Panc1 (cell line): ENCODE results near the gene JAKMIP3. TPM values are rescaled to one million over a fixed set of nuclear protein-coding genes. Genes with fewer than 3 reads are reported as not detected.

Experiments used
- ATAC-seq: fragments of 200-7000 bp; cut with Tn5 transposase; 2 replicates; pipeline ENCODE4 v1.9.1; 2020; ENCODE audit warnings: mild to moderate bottlenecking, moderate library complexity
- BruUV-seq: library from RNA; stranded (reverse); fragments of 400-500 nt; replicated peaks from 2 replicates; lab custom pipeline; 2021; lab: Mats Ljungman, UMichigan
- CTCF ChIA-PET: fragments of 300-600 bp; sonication (Branson Sonifier 250); formaldehyde crosslinking; loops from one replicate; lab custom pipeline; 2022; ENCODE audit warnings: antibody characterized with exemption; lab: Charles Lee
- POLR2A ChIA-PET: fragments of 300-600 bp; sonication (Branson Sonifier 250); formaldehyde crosslinking; loops from one replicate; lab custom pipeline; 2022; ENCODE audit warnings: antibody characterized with exemption; lab: Charles Lee
- DNase-seq: peaks from one replicate; pipeline ENCODE4 v3.0.0-alpha.2; 2010; ENCODE audit warnings: low read depth, low spot score
- H3K27ac ChIP-seq: 2 replicates; pipeline ENCODE4 v1.5.1; 2011; ENCODE audit warnings: mild to moderate bottlenecking, low read length, inconsistent platforms
- H3K27me3 ChIP-seq: fragments of 200-500 bp; sonication (Bioruptor generic); 2 replicates; pipeline ENCODE4 v1.6.0; 2014; ENCODE audit warnings: low read length, inconsistent platforms; ENCODE audit not compliant: control insufficient read depth, insufficient read depth
- H3K36me3 ChIP-seq: fragments of 200-500 bp; sonication (Bioruptor generic); 2 replicates; pipeline ENCODE4 v1.5.1; 2014; ENCODE audit warnings: inconsistent platforms, mild to moderate bottlenecking, low read length, moderate library complexity; ENCODE audit not compliant: control insufficient read depth, insufficient read depth
- H3K4me1 ChIP-seq: 2 replicates; pipeline ENCODE4 v1.5.1; 2011; ENCODE audit warnings: inconsistent platforms, mild to moderate bottlenecking, low read length, moderate library complexity; ENCODE audit not compliant: control insufficient read depth, insufficient read depth
- H3K4me3 ChIP-seq, 2 experiments: 2 replicates each; pipeline ENCODE4 v1.5.1; 2011 to 2012; ENCODE audit warnings: low read depth in 2 of 2, low read length in 2 of 2, mild to moderate bottlenecking in 2 of 2, inconsistent platforms in 1 of 2, moderate library complexity in 1 of 2
- H3K9me3 ChIP-seq: fragments of 200-500 bp; sonication (Bioruptor generic); 2 replicates; pipeline ENCODE4 v1.5.1; 2014; ENCODE audit warnings: low read depth, mild to moderate bottlenecking, inconsistent platforms, low read length, moderate library complexity; ENCODE audit not compliant: control insufficient read depth, insufficient read depth
- CTCF ChIP-seq: fragments of 450-650 bp; IDR thresholded peaks from 2 replicates; pipeline ENCODE4 v1.5.1; 2017; ENCODE audit warnings: mild to moderate bottlenecking
- POLR2AphosphoS5 ChIP-seq: IDR thresholded peaks from 2 replicates; pipeline ENCODE4 v1.6.1; 2012; ENCODE audit warnings: mild to moderate bottlenecking, low read depth, low read length, moderate library complexity
- REST ChIP-seq, 2 experiments: IDR thresholded peaks; 2 replicates each; pipeline ENCODE4 v1.6.1; 2011 to 2012; ENCODE audit warnings: low read depth in 2 of 2, control low read depth in 1 of 2, low read length in 1 of 2, mild to moderate bottlenecking in 1 of 2, moderate library complexity in 1 of 2; ENCODE audit not compliant: insufficient read depth in 1 of 2
- SIN3A ChIP-seq: IDR thresholded peaks from 2 replicates; pipeline ENCODE4 v1.6.1; 2012; ENCODE audit warnings: low read depth, mild to moderate bottlenecking, low read length, moderate library complexity, borderline replicate concordance; ENCODE audit not compliant: insufficient read depth
- TCF7L2 ChIP-seq: IDR thresholded peaks from 2 replicates; pipeline ENCODE4 v1.6.1; 2011; ENCODE audit warnings: mild to moderate bottlenecking, low read depth, low read length, inconsistent platforms
- in situ Hi-C: cut with HindIII; loops from 2 replicates; pipeline ENCODE4 v1.10.0; 2016; ENCODE audit warnings: low sequenced_read_pairs, low pct_unique_long_range_greater_than_20kb
- intact Hi-C: fragments of 100-400 bp; cut with micrococcal nuclease; formaldehyde crosslinking; loops from one replicate; pipeline ENCODE4 v1.10.0; 2022; ENCODE audit not compliant: unreplicated experiment
- total RNA-seq: library from RNA; stranded (reverse); gene quantifications from one replicate; pipeline ENCODE4 v1.2.1, GENCODE V29; 2021; ENCODE audit not compliant: unreplicated experiment

The JAKMIP3 gene
- total RNA-seq, 1 experiment from 2014 or later: 1.5 TPM

- DNase-seq (peak; percentile 32), ATAC-seq (peak; percentile 95)
- peak overlapping the region; percentile 21; the same call in 1 of the 2 replicates for H3K27ac ChIP-seq
- H3K9me3 ChIP-seq: no peaks in the 10 kb centered on the region
- ChIA-PET POLR2A (interaction anchor here (0.6 kb wide), 1 partner anchor 36 kb away, joined by 4 read pairs; no protein-coding TSS in a partner anchor), CTCF (interaction anchor here (0.6 to 1.9 kb wide), 15 partner anchors 12 to 141 kb away, joined by 3 to 11 read pairs (median 4); partner anchors contain the start of gene BNIP3)
- H3K27me3 ChIP-seq: peaks cover 15% of the 10 kb centered on the region
- peaks cover 7% of the 10 kb centered on the region; the same call in 1 of the 2 replicates for H3K4me1 ChIP-seq
- no peaks in the 10 kb centered on the region for H3K36me3 ChIP-seq
- TF ChIP-seq CTCF: peak; percentile 99
- 0 out of 2 replicates have a peak, but pooled peaks have one; percentile 66 for TF ChIP-seq SIN3A
- TF ChIP-seq TCF7L2: no peak
- no TSS peak for BruUV-seq
- peak overlapping the region; percentile 49 to 77 for H3K4me3 ChIP-seq
- in situ Hi-C loops (no loop called here), intact Hi-C loops (loop anchor here (2.0 kb wide), 1 partner anchor 136 kb away; no protein-coding TSS in a partner anchor)
These were observed 42.5 kb upstream of the JAKMIP3 start for GRCh38 chr10:132023092-132023811.

- H3K4me3 ChIP-seq: no peak overlapping the region
- peaks cover 7% of the 10 kb centered on the region; the same call in 1 of the 2 replicates for H3K4me1 ChIP-seq
- DNase-seq (no peak), ATAC-seq (no peak)
- CTCF ChIA-PET: no interaction called here
- POLR2A ChIA-PET: no interaction called here
- intact Hi-C loops (no loop called here), in situ Hi-C loops (no loop called here)
- H3K36me3 ChIP-seq: no peaks in the 10 kb centered on the region
- no TSS peak for BruUV-seq
- H3K27ac ChIP-seq: no peak overlapping the region
- peaks cover 29% of the 10 kb centered on the region for H3K27me3 ChIP-seq
- no peak for TF ChIP-seq SIN3A
- TF ChIP-seq CTCF: no peak
- TF ChIP-seq POLR2AphosphoS5: no peak
- no peak for TF ChIP-seq REST (IDR thresholded peaks at IDR 0.05; ENCODE audit: insufficient read depth in 1 of 2, low read depth in 2 of 2, low read length in 1 of 2)
- no peak for TF ChIP-seq TCF7L2
- H3K9me3 ChIP-seq: no peaks in the 10 kb centered on the region
These were observed 38.2 kb upstream of the JAKMIP3 start for GRCh38 chr10:132027423-132027983.
